CD4-positive, alpha-beta T cell treated with Interleukin-17A for 1 hour (primary cell): ENCODE data around the gene EML6.
"Not testable (repeated sequence)": the region's sequence is repeated elsewhere in the genome, so short reads cannot be mapped to it uniquely, and the experiment has no call there.

Source experiments
- DNase-seq: peaks from one replicate; pipeline ENCODE4 v3.0.0-alpha.2; 2020

EML6 gene

DNA sequence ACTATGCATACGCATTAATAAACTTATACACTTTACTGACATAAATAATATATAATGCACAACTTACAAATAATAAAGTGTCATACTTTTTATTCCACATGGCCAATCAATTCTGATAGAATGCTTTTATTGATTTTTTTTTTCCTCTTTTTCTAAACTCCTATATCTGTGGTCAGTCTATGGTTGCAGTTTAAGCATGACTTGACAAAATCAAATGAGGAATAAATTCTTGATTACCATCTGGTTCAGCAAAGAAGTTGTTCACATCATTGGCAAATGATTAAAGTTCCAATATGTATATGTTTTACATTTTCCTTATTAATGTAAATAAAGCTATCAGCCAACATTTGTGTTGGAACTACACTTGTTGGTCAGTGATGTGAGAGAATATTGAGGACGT lies 83.5 kb downstream of the EML6 start:
- no peak for DNase-seq

DNA sequence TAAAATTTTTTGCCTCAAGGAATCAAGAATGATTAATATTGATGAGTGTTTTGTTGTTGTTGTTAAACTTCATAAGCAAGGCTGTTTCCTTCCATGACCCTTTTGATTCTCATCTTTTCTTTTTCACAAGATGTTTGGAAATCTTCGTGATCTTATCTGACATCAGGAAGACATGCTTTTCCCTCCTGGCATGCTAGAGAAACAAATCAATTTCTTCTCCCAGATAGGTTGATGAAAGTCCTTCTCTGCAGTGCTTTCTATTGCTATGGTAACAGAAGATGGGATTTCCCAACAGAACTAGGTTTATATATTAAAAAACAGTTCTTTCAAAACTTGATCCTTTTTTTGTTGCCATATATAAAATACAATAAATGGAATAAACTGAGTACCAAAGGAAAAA lies 85.2 kb downstream of the EML6 start:
- no peak for DNase-seq

DNA sequence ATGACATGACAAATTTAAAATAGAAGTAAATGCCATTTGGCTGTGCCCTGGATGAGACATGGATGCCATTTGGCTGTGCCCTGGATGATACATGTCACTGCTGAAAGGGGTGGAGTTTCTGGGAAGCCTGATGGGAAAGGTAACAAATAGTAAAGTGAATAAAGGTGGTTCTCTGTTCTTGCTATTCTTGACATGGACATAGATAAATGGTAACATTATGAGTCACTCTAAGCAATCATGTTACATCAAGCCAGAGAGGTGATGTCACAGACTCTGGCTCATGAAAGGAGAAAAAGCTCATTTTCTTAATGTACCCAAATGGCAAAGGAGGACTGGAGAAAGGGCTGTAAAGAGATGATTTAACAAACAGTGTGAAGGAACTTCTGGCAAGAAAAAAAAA lies 86.4 kb downstream of the EML6 start:
- no peak for DNase-seq

DNA sequence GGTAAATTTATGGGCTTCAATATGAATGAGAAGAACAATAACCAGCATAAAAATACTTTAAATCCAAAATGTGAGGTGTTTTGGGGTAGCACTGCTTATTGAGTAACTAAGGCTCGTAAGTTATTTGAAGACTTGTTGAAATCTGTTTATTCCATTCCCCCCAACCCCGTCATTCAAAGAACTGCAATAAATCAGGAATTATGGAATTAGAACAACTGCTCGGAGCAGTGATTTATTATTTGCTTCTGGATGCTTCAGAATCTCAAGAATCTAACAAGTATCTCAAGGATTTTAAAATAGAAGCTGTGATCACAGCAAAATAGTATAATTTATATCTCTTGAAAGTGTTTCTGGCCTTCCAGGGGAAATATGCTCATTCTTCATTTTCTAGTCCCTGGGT lies 86.8 kb downstream of the EML6 start:
- DNase-seq: no peak

DNA sequence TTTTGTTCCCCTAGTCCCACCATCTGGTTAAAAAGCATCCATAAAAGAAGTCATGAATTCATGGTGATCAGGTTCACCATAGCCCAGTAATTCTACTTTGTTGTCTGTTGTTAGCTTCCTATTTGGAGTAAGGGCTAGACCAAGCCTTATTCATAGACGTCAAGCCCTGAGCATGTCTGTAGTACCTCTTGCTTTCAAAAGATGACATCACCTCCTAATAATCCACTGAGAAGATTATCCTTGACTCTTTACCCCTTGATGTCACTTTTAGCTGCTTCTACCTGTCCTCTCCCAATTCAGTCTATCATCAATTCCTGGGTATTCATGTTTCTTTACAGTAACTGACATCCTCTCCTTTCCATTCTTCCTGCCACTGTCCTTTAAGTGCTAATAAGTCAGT lies 90.1 kb downstream of the EML6 start:
- no peak for DNase-seq

DNA sequence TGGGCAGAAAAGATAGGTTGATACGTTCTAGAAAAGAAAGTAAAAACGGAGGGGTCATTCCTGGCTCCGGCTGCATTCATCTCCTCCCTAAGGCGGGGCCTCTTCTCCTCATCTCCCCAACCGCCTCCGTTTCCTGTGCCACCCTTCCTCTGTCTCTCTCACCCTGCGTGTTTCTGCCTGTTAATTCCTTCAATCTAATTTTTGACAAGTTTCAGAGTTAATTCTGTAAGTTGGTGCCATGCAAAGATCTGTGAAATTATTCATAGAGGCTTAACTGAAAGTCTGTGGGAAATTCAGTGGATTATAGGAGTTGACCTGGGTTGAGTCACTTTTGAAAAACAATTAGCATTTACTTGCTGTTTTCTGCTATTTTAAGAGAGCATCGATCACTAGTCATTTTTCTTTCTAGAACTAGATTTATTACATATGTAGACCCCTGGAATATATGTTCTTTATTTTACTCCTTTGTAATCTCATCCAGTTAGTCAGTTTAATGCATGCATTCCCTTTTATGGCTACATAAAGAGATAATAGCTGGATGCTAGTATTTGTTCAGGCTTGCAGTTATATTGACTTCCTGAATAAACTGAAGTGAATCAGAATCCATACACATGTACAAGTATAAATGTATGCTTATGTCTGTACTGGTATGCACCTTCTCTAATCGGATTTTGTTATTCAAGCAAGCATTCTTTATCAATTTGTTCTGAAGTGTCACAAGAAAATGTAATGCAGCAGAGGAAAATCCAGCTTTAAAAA lies 91.1 kb downstream of the EML6 start:
- no peak for DNase-seq

DNA sequence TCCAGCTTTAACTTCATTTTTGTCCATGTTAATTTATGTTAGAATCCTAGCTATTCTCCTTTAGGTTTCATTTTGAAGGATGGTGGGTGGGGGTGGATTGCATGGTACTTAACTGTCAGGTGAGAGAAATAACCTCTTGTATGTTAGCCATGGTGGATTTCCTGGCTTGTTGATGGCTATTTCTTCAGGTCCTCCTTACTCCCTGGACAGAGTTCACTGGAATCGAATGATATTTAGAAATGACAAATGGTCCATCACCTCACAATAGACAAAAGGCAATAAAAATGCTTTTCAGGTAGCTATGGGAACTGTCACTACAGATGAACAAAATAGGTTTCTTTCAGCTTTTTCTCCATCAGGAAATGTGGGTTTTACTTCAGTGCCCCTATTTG lies 91.7 kb downstream of the EML6 start:
- no peak for DNase-seq

DNA sequence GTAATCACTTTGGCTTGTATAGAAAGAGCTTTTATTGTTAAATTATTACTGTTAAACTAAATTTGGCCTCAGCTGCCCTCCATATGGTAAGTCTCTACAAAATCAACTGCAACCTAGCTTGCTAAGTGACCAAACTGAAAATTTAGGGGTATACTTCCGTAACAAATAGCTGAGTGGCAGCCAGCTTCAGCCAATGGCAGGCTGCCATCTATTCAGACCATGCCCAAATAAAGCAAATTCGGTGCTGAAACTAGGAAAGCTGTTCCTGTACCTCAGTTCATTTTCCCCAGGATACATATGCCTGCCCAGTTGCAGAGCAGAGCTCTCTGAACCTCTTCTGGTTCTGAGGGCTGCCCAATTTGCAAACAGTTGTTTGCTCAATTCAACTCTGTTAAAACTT lies 94.8 kb downstream of the EML6 start:
- DNase-seq: no peak

DNA sequence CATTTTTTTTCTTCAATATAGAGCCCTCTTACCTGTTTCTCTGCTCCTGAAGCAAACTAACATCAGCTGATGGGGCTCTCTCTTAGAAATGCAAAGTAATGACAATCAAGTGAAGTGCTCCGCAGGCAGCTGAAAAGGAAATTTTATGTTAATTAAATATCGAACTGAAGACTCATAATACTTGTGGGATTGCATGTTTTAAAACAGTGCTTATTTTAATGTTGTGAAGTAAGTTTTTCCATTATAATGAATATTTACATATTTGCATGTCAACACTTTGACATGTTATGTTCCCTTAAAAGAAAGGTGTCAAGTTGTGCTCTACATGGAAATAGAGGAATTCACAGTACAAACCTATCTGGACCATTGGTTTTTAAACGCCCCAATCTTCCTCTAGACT lies 97.1 kb downstream of the EML6 start:
- no peak for DNase-seq

DNA sequence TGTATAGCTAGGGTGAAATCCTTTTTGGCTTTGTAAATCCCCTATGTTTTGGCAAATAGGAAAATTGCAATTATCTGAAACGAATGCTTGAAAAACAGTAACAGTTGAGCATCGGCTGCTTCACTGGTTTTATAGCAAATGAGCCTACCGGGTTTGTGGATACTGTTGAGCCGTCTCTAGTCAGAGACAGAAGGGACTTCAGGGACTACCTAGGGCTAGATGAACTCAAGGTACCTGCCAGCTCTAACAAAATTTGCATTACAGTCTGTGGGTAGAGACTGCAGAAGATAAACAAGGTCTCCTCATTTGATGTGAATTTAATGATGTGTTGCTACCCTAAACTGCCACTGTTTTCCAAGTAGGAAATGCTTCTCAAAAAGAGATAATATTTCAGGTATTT lies 101.1 kb downstream of the EML6 start:
- no peak for DNase-seq

DNA sequence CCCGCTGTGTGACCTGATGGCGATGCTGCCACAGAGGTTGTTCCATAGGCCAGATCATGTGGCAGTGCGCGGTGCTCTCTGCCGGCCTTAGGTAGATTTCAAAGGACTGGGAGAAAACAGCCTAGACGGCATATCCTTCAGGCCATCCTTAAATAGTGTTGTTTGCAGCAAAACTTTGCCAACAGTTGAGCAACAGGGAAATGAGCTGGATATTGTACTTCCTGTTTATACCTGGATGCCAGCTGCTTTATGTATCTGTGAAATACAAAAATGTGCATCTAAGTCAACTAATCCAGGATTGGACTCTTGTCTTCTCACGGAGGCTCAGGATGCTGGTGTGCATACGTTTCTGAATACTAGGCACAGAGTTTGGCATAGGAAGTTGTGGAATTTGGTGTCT lies 107.1 kb downstream of the EML6 start:
- DNase-seq: no peak

DNA sequence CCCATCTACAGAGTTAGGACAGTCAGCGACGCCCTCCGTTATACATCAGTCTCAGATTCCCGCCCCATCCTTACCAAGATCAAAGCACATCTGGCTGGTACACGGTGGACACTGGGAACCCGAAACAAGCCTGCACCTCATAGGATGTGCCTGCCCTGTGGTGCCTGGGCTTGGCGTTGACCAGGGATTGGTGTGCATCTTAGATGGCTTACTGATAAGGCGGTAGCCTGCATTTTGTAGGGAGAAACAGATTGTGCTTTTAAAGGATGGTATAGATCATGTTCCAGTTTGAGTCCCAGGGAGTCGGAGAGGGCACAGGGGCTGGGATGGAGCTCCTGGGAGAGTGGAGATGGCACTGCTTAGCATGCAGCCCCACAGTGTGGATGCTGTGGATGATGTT lies 108.0 kb downstream of the EML6 start:
- no peak for DNase-seq

DNA sequence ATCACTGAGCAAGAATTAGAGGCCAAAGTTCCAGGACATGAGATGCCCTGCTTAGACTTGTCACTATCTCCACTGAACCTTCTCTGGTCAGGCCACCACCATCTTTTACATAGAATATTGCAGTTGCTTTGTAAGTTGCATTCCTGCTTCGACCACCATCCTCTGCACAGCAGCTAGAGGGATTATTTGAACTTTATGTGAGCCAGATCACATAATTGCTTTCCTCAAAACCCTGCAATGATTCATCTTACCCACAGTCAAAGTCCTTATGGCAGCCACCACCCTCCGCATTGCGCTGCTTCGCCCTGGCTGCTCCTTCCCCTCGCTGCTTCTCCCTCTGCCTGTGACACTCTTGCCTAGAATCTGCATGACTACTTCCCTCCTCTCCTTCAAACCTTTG lies 111.3 kb downstream of the EML6 start:
- DNase-seq: no peak

DNA sequence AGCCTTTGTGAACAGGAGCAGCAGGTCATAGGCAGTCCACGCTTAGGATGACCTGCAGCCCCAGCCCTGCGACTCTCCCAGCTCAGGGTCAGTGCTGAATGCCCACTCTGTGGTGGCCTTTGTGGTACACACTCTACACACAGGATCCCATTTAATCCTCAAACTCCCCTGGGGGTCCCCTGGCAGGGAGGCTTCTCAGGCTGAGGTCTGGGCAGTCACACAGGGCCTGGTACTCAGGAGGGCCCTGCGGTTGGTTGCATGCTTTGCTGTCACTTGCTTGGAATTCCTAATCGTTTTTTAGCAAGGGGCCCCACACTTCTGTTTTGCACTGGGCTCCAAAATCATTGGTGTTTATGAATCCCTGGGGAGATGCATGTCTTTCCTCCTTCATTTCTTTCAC lies 113.0 kb downstream of the EML6 start:
- no peak for DNase-seq

DNA sequence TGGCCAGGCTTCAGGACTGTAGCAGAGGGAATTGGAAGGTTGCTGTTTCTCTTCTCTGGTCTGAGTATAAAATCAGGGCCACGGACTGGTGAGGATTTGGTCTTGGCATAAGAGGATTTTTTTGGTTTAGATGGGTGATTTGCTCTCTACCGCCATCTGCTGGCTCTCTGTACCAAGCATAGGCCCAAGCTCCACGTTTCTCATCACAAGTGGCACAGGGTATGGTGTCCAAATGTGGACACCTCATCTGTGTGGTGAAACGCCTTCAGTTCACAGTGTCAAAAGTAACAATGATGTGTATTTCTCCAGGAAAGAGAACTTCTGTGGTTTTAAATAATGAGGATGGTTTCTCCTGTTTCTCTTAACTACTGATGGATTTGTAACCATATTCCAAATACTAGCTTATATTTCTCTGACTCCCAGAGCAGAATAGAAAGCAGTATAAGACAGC lies 115.1 kb downstream of the EML6 start:
- DNase-seq: peak; percentile 61

DNA sequence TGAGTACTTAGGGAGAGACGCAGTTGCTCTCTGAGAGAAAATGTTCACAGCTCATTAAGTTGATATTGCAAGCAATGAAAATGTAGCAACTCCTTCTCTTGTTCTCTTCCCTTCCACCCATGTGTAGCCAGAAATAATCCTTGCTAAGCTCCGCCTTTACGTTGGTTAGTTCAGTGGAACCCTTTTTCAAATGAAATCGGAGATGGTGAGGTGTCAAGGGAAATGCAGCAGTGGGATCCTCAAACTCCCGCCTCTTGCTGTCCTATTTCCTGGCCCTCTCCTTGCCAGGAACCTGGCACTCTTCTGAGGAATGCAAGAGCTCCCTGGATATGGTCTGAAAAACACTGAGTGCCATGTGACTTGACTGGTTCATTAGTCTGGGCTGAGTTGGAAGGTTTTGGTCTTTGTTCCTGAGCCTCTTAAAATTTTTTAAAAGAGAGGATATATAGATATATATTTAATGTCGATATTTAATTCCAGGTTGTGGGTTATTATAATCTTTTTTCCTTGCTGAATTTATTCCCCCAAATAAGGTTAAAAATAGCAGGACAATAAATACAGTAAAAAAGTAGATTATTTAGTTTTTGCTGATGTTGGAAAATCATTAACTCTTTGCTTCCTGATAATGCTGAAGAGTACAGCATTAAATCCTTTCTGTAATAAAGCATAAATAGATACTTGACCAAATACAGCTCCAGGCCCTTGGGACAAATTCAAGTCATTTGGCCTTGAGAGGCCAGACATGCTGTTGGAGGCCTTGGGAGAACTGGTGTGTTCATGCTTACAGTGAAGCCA lies 116.2 kb downstream of the EML6 start:
- no peak for DNase-seq

DNA sequence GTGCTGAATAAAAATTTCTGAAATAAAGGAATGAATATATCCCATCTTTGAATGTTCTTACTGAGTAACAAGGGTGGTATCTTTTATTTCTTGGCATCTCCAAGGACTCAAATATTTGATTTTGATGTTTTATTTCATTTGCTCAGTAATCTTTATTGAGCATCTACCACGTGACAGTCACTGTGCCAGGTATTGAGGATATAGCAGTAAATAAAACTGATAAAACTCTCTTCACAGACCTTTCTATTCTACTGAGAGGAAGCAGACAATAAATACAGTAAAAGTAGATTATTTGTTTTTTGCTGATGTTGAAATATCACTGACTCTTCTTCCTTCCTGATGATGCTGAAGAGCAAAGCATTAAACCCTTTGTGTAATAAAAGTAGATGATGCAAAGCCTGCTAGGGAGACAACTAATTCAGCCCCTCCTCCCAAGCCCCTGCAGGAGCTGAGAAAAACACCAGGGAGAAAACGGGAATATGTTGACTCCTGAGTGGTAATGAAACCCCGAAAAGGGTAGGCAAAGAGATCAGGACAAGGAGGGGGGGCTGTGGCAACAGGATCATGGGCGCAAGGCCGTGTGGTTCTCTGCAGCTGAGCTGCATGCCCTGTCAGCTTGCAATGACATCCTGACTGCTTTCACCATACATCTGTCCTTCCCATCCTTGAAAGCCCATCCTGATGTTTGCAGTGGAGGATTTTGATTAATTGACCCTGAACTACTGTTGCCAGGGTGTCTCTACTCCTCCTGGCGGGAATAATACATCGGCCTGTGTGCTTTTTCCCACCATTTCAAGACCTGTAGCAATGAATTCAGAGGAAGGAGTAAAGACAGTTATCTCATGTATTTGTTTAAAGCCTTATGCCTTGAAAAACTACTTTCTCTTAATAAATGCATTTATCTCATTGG lies 117.4 kb downstream of the EML6 start:
- no peak for DNase-seq

DNA sequence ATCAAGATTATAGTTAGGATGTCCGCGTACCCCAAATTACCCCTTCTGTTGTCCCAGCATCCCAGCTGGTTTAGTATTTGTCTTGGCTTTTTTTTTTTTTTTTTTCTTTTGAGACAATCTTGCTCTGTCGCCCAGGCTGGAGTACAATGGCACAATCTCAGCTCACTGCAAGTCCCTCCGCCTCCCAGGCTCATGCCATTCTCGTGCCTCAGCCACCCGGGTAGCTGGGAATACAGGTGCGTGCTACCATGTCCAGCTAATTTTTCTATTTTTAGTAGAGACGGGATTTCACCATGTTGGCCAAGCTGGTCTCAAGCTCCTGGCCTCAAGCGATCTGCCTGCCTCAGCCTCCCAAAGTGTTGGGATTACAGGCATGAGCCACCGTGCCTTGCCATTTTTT lies 118.0 kb downstream of the EML6 start:
- not testable (repeated sequence) for DNase-seq

DNA sequence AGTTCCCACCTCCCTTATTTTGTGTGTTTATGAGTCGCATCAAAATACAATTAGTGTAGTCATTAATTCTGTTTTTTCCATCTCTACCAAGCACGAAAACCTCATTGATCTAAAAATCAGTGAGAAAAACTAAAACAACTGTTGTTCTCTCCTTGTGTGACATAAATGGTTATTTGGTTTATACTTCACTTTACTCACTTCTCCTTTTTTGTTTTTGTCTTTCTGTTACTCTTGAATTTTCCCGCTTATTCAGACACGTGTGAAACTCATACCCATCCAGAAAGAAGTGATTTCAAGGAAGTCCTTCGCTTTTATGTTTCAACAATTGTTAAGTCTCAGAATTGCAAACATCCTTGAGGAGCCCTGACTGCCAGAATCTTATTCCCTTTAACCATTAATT lies 121.6 kb downstream of the EML6 start:
- DNase-seq: no peak

DNA sequence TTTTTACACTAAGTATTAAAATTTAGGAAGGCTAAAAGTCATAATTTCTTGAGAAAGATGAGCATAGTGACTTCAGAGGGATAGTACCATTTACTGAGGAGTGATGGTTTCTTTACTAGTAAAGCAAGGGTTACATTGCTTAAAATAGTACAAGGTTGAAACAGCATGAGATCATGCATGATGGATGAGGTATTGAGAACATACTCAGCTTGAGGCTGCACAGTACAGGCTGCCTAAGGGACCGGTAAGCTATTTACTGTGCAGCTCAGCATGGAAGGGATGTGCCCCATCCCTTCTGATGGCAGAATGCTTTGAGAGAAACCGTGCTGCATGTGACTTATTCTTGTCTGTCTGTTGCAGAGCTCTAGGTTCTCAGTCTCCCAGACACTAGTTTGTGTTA lies 122.1 kb downstream of the EML6 start:
- DNase-seq: no peak

DNA sequence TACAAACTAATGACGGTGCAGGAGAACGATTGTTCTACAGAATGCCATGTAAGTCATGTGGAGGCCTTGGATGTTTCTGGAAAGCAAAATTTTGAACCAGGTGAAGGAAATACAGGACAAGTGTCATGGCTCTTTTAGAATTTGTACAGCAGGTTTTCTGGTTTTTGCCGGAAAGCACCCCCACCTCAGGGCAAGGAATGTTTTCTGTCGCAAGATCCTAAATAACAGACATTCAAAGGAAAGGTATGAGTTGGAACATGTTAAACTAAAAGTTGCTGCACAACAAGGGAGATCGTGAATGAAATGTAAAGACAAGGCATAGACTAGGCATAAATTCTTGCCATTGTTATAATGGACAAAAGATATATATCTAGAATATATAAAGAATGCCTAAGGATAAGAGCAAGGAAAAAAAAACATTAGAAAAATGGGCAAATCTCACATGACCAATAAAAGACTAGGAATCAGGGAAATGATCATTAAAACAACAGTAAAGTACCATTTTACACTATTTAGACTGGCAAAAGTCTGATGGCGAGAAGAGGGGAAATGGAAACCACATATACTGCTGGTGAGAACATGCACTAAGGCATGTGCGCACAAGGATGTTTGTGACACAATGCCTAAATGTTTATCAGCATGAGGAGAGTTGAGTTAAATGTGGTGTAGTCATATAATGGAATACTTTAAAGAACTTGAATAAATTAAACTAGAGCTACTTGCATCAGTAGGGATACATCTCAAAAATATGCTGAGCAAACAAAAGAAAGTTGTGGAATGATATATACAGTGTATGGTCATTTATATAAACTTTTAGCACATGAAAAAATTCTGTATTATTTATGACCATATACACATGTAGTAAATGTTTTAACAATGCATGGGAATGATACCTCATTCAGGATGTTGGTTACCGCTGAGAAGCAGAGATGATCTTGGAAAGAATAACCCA lies 127.0 kb downstream of the EML6 start:
- no peak for DNase-seq

DNA sequence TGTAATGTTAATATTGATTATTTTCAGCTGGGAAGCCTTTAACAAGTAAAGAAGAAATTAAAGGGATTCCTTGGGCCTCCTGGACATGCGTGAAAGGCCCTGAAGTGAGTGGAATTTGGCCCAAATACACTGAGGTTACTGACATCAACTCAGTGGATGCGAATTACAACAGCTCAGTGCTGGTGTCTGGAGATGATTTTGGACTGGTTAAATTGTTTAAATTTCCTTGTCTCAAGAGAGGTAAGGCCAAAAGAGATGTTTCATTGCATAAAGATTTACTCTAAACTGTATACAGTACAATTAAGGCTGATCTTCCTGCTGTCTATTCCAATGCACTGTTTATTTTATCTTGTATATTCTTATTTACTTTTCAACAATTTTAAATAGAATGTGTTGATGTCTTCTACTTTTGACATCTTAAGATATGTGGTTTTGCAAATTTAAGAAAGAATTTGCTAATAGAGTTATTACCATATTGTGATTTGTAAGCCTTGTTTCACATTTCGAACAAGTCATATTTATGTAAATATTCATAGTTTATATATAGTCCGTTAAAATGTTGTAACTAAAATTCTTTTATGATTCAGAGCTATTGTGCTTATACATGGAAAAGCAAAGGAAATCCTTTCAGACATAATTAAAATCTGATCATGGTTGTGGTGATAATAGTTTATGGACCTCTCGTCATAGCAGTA lies 130.3 kb downstream of the EML6 start:
- DNase-seq: no peak
